ENCODE measurements around the gene CA5B.
"Not testable (repeated sequence)": the region's sequence is repeated elsewhere in the genome, so short reads cannot be mapped to it uniquely, and the experiment has no call there.

CA5B gene

GRCh38 chrX:15748841-15749240, 10.8 kb downstream of the CA5B start:
- DNase-seq (ENCODE audit: low spot score): no peak

- DNase-seq (ENCODE audit: low spot score): no peak
These were observed 11.9 kb downstream of the CA5B start for GRCh38 chrX:15749642-15750610.

GRCh38 chrX:15750611-15751154, 12.6 kb downstream of the CA5B start:
- DNase-seq (ENCODE audit: low spot score): no peak

GRCh38 chrX:15751155-15751819, 13.2 kb downstream of the CA5B start:
- no peak for DNase-seq (ENCODE audit: low spot score)

GRCh38 chrX:15755091-15755490, 17.0 kb downstream of the CA5B start:
- no peak for DNase-seq (ENCODE audit: low spot score)

GRCh38 chrX:15758140-15758539, 20.1 kb downstream of the CA5B start:
- no peak for DNase-seq (ENCODE audit: low spot score)

GRCh38 chrX:15759886-15760285, 21.8 kb downstream of the CA5B start:
- DNase-seq (ENCODE audit: low spot score): not testable (repeated sequence)

GRCh38 chrX:15761564-15762191, 23.6 kb downstream of the CA5B start:
- DNase-seq (ENCODE audit: low spot score): peak; percentile 49

- no peak for DNase-seq (ENCODE audit: low spot score)
These were observed 31.4 kb downstream of the CA5B start for GRCh38 chrX:15769300-15769954.

GRCh38 chrX:15781961-15782699, 44.1 kb downstream of the CA5B start:
- DNase-seq (ENCODE audit: low spot score): no peak

GRCh38 chrX:15785176-15785750, 47.2 kb downstream of the CA5B start:
- DNase-seq (ENCODE audit: low spot score): no peak

- no peak for DNase-seq (ENCODE audit: low spot score)
These were observed 48.8 kb downstream of the CA5B start for GRCh38 chrX:15786915-15787314.

GRCh38 chrX:15789979-15790768, 52.1 kb downstream of the CA5B start, which contains the start of gene ZRSR2:
Gene ZRSR2 (plus strand): TSS chrX:15790484. CDS start chrX:15790496, 12 bp downstream.
- DNase-seq (ENCODE audit: low spot score): peak; percentile 88

- peak; percentile 24 for DNase-seq (ENCODE audit: low spot score)
These were observed 52.8 kb downstream of the CA5B start for GRCh38 chrX:15790769-15791290.

- peak; percentile 23 for DNase-seq (ENCODE audit: low spot score)
These were observed 59.6 kb downstream of the CA5B start for GRCh38 chrX:15797707-15798106.

- DNase-seq (ENCODE audit: low spot score): no peak
These were observed 66.5 kb downstream of the CA5B start for GRCh38 chrX:15804563-15804962.

GRCh38 chrX:15808254-15808653, 70.2 kb downstream of the CA5B start:
- no peak for DNase-seq (ENCODE audit: low spot score)

GRCh38 chrX:15812192-15812938, 74.3 kb downstream of the CA5B start:
- no peak for DNase-seq (ENCODE audit: low spot score)

- no peak for DNase-seq (ENCODE audit: low spot score)
These were observed 75.3 kb downstream of the CA5B start for GRCh38 chrX:15813416-15813815.
